C4-2B (cell line): ENCODE measurements around the gene MBOAT2.

Experiments used
- CTCF ChIP-seq: fragments of 450-650 bp; conservative IDR thresholded peaks from 2 replicates; pipeline ENCODE4 v1.5.1; 2017; ENCODE audit warnings: mild to moderate bottlenecking
- ZFX ChIP-seq: fragments of 450-650 bp; IDR thresholded peaks from 2 replicates; pipeline ENCODE4 v1.6.1; 2017

GRCh38 chr2:9006368-9006767 lies 2.9 kb upstream of the MBOAT2 start:
- TF ChIP-seq CTCF (no peak), ZFX (no peak)
